Inferior parietal cortex (tissue), 1 donor: ENCODE measurements around the gene FOXO6.

Experiments
- DNase-seq: peaks from one replicate; pipeline ENCODE4 v3.0.0-alpha.2; 2016; ENCODE audit errors: extremely low spot score

FOXO6 gene

DNA sequence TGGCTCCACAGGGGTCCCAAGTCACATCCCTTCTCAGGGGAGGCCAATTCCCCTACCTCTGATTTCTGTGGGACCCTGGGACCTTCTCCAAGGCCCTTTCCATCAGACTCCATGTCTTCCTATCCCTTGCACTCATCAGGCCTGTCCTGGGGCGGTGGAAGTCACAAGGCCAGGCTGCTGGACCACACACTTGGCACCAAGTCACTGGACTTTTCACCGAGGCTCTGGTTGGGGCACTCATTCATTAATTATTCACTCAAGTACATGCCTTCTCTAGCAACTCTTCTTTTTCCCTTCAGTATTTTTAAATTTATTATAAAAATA is 11.2 kb upstream of the FOXO6 start:
- DNase-seq, result no peak

DNA sequence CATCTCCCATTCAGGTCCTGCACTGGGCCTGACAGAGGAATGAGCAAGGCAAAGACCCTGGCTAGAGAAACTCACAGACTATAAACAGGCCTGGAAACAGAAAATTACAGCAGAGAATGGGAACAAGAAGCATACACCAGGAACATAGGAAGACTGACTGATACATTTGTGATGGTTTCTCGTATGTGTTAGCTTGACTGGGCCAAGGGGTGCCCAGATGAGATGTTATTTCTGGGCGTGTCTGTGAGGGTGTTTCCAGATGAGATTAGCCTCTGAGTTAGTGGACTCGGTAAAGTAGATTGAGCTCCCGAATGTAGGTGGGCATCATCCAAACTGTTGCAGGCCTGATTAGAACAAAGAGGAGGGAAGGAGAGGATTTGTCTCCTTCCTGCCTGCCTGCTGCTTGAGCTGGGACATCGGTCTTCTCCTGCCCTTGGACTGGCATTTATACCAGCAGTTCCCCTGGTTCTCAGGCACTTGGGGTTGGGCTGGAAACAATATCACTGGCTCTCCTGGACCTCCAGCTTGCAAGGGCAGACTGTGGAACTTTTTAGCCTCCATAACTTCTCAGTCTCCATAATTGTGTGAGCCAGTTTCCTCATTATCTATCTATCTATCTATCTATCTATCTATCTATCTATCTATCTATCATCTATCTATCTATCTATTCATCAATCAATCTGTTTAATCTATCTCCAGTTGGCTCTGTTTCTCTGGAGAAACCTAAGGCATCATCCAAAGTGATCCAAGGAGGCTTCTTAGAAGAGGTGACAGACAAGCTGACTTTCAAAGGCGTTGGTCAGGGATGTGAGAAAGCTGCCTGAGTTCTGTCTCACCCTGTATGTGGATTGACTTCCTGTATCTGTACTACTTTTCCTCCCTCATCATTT is 9.7 kb upstream of the FOXO6 start:
- DNase-seq, result no peak

DNA sequence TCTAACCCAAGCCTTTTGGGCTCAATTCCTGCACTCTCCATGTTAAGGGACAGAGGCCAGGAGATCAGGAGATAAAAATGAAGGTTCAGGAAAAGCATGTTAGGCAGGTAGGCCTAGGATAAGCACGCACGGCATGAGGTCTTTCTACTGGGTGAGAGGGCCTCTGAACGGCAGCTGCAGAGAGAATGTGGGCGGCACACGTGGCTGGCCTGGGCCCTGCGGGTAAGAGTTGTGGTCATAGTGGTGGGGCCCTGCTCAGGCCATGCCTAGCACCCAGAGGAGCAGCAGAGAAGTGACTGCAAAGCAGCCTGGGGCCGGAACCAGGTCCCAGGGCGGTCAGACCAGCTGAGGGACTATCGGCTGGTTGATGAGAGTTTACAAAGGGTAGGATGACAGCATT is 7.5 kb upstream of the FOXO6 start:
- DNase-seq, result no peak

DNA sequence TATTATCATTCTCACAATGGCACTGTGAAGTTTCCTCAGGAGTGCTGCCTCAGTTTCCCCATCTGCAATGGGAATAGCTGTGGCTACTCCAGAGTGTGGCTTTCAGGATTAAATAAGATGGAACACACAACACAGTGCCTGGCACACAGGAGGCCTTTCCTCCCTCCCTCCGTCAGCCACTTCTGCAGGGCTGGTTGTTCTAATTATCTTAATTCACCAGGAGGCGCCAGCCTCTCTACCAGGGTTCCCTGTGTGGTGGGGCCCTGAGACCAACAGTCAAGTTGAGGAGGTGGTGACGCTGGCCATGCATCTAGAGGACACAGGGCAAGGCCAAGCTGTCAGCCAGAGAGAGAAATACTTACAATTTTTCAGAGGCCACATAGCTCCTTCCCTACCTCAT is 6.3 kb upstream of the FOXO6 start:
- no peak for DNase-seq

DNA sequence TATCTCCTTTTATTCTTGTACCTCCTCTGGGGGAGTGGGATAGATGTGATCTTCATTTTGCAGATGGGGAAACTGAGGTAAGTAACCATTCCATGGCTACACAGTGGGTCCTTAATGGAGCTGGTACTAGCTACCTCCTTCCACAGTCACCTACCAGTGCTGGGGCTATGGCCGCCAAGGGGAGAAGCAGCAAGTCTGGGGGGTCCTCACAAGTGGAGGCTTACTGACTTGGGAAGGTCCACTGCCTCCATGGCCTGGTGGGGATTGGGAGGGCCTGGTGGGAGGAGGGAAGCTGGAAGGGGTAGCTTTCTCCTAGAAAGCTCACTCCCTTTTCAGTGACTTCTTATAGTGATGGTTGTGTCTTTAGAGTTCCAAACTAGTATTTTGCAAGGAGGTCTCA is 5.9 kb upstream of the FOXO6 start:
- DNase-seq, result no peak

DNA sequence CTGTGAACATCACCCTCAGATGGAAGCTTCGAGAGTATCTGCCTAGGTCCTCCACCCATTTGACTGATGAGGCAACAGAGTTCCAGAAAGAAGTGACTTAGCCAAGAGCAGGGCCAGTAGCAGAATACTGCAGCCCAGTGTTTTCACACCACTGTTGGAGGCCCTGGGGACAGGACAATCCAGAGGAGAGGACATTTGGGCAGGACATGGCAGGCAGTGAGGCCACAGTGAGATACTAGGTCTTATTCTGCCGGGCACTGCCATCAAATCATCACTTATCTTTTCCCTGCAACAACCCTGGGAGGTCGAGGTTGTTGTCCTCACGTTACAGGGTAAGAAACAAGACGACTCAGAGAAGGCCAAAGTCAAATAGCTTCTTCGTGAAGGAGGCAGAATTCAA is 5.5 kb upstream of the FOXO6 start:
- no peak for DNase-seq

DNA sequence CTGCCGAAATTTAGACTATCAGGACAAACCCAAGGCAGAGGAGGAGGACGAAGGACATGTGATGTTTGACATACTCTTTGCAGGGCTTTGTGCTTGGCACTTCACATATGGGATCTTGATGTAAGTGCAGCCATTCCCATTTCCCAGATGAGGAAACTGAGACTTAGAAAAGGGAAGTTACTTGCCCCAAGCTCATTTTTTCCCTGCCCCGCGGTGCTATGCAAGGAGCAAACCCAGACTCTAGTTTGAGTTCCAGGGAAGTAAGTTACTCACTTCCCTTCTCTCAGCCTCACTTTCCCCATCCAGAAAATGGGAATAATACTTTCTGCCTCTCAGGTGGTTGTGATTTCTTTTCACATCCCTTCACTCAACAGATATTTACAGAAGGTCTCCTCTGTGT is 4.5 kb upstream of the FOXO6 start:
- DNase-seq, result no peak

DNA sequence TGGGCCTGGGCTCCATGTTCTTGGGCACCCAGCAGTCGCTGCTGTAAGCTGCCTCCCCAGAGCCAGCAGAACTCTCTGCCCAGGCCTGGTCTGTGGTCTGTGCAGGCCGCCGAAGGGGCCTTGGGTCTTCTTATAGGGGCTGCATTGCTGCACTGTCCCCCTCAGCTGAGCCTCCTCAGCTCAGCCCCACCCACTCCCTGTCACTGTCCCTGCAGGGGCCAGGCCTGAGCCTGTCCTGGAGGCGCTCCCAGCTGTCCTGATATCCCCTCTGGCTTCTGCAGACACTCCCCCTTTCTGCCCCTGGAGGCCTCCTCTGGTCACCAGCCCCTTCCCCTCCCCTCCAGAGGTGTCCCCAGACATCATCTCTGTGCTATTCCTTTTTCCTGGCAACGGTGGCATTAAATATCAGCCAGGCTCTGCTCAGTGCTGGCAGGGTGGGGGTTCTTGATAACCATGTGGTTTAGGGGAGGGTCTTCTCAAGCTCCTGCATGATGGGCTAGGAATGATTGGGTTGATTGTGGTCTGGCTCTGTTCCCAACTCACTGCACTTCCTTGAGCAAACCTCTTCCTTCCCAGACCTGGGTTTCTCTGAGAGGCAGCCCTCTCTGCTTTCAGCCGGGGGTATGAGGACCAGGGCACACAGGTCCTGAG is 3.7 kb upstream of the FOXO6 start:
- no peak for DNase-seq

DNA sequence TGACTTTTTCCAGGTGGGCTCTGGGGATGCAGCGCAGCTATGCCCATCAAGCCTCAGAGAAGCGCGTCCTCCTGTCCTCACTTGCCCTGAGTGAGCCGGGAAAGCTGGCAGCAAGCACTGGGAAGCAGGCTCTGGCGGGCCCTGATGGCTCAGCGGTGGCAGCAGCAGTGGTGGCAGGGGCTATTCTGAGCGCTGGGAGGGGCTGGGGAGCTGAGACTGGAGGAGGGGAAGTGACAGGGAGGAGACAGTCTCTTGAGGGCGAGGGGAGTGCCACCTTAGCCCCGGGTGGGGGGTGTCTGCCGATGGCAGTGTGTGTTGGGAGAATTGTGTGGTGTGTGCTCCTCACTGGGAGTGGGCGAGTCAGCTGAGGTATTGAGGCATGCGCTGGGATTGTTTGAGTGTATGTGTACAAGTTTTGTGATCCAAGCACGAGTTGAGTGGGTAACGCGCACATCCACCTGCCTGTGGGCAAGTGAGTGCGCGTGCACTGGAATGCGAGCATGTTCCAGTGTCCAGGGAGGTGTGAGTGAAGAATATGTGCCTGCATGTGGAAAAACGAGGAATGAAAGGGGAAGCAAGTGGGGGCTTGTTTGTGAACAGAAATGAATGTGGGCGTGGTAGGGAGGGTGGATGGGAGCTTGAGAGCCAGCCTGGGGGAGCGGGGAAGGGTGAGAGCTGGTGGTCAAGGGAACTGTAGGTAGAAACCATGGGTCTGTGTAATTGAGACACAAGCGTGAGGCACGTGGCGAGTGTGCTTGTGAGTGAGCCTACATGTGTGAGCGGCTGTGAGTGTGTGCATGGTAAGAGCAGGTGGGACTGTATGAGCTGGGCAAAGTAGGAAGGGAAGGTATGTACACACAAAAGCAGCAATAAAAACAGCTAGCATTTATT is 2.9 kb upstream of the FOXO6 start:
- no peak for DNase-seq

DNA sequence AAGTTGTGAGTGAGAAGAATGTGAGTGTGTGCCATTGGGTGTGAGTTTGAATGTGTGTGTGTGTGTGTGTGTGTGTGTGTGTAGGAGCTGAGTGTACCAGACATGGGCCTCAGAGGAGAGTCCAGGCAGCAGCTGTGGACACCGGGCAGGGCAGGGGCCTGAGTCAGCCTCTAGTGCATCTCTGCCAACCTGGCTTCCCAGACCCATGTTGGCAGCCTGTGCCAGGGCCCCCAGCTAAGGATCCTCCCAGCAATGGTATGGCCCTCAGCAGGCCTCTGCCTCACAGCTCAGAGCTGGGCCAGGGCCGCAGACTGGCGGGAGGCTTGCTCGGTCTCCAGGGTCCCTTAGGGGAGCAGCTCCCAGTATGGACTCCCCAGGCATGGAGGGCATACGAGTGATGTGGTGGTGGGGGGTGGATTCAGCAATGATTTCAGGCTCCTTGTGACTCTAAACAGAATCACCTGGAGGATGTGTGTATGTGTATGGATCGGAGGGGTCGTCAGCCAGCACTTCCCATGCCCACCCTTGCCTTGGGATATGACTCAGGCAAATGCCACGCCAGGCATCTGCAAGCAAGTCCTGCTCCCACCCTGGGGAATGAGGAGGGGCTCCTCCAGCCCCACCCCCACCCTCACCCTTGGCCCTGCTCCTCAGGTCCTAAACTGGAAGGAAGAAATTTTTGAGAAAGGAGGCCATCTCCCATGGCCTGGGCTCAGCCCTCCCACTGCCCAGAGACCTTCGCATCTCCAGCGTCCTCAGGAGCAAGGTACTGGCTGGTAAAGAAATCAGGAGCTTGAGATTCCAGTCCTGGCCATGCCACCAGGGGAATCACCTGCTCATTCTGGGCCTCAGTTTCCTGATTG is 1.8 kb upstream of the FOXO6 start:
- no peak for DNase-seq

DNA sequence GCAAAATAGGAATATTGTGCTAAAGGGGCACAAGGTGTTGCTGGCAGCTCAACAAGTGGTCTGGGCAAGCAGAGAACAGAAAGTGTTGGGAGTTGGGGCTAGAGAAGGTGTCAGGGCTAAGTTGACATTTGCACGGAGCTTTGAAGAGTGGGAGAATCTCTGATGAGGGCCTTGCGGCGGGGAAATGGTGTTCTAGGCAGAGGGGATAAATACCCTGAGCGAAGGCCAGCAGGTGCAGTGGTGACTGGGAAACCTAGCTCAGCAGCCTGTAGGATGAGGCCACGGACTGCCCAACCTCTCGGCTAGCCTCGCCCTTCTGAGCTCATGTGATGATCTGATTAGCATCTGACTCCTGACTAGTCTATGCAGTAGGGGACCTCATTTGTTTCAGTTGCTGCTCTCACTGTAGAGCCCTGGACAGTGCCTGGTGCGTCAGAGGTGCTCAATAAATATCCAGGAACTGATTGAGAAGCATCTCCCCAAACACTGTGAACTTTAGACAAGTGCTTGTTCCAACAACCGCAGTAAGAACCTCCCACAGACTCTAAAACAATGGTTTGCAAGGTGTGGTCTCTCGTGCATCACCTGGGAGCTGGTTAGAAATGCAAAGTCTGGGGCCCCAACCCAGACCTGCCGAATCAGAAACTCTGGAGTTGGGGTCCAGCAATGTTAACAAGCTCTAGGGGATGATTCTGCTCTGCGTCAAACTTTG is 1.0 kb upstream of the FOXO6 start:
- no peak for DNase-seq

DNA sequence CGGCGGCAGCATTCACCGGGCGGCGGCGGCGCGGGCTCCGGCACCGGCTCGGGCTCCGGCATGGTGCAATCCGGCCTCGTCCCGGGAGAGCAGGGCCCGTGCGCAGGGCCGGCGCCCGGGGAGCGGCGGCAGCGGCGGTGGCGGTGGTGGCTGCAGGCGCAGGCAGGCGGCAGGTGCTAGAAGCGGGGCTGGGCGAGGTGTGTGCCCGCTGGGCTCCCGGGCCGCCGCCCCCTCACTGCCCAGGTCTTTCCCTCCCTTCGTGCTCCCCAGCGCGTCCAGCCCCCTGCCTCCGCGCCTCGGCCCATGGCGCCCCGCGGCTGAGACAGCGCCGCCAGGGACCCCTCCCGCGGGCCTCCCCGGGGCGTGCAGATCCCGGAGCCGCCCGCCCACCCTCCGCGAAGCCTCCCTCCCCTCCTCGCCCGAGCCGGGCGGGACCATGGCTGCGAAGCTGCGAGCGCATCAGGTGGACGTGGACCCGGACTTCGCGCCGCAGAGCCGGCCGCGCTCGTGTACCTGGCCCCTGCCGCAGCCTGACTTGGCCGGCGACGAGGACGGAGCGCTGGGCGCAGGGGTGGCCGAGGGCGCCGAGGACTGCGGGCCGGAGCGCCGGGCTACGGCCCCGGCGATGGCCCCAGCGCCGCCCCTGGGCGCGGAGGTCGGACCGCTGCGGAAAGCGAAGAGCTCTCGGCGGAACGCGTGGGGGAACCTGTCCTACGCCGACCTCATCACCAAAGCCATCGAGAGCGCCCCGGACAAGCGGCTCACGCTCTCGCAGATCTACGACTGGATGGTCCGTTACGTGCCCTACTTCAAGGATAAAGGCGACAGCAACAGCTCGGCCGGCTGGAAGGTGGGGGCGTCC is 492 bp downstream of the FOXO6 start:
- DNase-seq, result no peak

DNA sequence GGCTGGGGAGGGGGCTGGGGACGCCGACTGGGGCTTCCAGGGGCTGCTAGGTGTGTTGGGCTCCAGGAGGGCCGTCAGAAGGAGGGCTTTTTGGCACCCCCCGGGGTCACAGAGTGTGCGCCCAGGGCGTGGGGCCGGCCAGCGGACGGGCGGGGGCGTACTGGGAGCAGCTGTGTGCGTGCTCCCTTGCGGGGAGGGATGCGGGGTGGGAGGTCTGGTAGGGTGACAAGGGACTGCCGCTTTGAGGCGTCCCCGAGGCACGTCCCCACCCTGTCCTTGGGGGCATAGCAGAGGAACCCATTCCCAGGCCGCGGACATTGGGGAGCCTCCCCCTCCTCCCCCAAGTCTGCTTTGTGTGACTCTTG is 1.1 kb downstream of the FOXO6 start:
- no peak for DNase-seq

DNA sequence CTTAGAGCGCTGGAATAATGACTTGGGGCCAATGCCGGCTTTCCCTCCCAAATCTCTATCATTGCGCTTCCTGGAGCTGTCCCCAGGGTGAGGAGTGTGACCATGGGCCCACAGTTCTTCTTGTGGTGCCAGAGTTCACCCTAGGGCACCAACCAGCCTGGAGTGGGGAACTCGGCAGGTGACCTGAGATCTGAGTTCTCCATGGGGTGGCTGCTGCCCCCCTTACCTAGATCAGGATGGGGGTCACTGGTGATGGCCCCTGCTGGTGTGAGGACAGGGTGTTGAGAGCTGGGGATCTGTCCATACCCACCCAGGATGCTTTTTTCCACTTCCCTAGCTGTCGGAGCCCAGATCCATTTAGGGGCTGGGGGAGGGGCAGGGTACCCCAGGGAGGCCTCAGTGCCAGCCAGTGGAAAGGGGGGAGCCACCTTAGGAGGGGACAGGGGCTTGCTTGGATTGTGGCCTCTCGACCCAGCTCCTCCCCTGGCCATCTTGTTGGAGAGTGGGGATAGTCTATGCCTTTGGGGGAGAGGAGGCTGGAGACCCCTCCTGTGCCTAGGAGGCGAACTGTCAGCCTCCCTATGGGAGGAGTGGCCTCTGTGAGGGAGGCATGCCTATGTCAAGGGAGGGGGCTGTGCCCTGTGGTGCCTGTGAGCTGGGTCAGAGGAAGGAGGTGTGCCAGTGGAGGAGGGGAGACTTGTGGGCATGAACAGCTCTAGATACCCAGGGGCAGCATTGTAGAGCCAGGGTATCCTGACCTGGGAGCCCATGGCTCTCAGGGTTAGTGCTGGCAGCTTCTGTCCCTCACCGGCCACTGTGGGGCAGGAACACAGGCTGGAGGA is 1.7 kb downstream of the FOXO6 start:
- no peak for DNase-seq

DNA sequence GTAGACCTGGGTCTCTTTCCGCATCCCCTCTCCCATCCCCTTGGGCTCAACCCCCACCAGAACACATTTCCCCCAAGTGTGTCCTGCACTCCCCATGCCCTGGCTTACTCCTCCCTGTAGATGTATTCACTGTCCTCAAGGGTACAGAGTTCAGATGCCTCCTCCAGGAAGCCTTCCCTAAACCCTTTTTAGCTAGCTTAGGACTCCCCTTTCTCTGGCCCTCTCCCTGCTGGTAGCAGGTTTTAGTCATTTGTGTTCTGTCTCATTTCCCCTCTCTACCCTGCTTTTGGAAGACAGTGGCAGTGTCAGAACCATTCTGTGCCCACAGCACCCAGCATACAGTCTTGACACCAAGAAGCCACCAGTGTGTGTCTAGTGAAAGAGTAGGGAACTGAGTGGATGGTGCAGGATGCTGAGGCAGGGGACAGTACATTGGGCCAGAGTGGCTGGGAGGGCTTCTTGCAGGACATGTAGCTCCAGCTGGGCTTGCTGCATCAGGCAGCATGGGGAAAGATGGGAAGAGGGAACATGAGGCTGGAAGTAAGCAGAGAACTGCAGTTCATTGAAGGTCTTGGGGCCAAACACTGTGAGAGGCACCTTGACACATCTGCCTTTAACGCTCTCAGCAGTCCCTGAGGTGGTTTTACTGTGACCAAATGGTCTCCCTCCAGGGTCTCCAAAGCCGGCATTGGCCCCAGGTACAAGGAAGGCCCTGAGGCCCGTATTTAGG is 2.5 kb downstream of the FOXO6 start:
- DNase-seq, result no peak

DNA sequence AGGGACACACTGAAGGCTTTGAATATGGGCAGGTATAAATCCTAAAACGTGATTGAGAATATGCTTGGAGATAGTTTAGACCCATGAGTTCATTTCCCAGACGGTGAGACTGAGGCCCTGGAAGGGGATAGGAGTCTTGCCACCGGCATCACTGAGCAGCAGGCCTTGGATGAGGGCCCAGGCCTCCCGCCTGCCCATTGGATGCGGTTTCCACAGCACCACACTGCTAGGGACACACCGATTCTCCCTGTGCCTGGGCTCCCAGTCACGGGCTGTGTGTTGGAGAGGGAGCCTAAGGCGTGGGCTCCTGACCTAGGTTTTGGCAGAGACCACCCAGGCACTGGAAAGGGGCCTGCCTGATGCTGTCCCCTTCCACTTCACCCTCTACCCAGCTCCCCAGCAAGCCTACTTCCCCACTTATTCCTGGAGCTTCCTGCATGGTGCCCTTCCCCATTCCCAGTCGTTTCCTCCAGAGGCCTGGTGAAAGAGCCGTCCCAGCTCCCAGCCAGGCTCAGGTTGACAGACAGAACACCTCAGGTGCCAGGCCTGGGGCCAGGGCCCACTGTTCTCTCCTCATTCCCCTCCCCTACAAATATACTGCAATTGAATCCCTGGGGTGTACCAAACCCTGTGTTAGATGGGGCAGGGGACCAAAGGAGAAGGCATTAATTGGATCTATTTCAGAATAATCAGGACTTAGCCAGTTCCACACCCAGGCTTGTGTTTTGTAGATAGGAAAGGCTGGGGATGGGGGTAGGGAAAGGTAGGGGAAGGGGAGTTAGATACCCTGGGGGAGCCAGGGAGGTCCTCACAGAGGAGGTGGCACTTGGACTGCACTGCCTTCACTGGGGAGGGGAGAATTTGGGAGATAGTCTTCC is 3.4 kb downstream of the FOXO6 start:
- no peak for DNase-seq

DNA sequence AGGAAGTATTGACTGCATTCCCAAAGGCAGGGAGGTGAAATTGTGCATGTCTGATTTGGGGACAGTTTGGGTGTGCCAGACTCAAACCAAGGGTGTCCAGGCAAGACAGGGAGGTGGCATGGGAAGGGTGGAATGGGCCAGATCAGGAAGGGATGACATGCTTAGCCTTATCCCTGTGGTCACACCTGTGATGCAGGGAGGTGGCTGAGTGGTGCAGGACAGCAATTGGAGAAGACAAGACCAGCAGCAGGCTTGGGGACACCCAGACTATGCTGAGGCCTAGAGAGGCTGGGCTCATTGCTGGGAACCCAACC is 4.0 kb downstream of the FOXO6 start:
- no peak for DNase-seq
